HFFc6 (cell line): Measurements from ENCODE around the gene DIO1. TPM values are rescaled to one million over a fixed set of nuclear protein-coding genes. Genes with fewer than 3 reads are reported as not detected.
A peak's percentile ranks its signal among the peaks of the same experiment; 100 is the strongest.

Experiments used
- DNase-seq: peaks from one replicate; pipeline ENCODE4 v3.0.0-alpha.2; 2018
- H3K27ac Mint-ChIP-seq: 2 replicates; pipeline ENCODE4 v1.8.0; 2020; ENCODE audit warnings: mild to moderate bottlenecking, mixed read lengths
- H3K27me3 Mint-ChIP-seq: 2 replicates; pipeline ENCODE4 v1.8.0; 2021; ENCODE audit warnings: mild to moderate bottlenecking, moderate library complexity, mixed read lengths; ENCODE audit not compliant: insufficient read depth
- H3K36me3 Mint-ChIP-seq: 2 replicates; pipeline ENCODE4 v1.8.0; 2021; ENCODE audit warnings: low read depth, mixed read lengths
- H3K4me1 Mint-ChIP-seq: 2 replicates; pipeline ENCODE4 v1.8.0; 2020; ENCODE audit warnings: low read depth, mixed read lengths
- H3K4me3 Mint-ChIP-seq: 2 replicates; pipeline ENCODE4 v1.8.0; 2020; ENCODE audit warnings: mild to moderate bottlenecking, moderate library complexity, mixed read lengths
- H3K9me3 Mint-ChIP-seq: 2 replicates; pipeline ENCODE4 v1.8.0; 2020; ENCODE audit warnings: mild to moderate bottlenecking, mixed read lengths
- total RNA-seq, 6 experiments: library from RNA; stranded (reverse); fragmentation: NEBNext Ultra II Directional; extraction: Animal tissue kit (Norgen Biotek cat#: 25700); gene quantifications; 2 replicates in 1 of 6; 3 replicates in 5 of 6; pipeline ENCODE4 v1.2.3, GENCODE V29; 2021
- TF ChIP-seq, protein P1 (sequence below): fragments of 200-600 bp; sonication (generic); IDR thresholded peaks from 2 replicates; pipeline ENCODE4 v1.5.0; 2021; ENCODE audit warnings: antibody characterized with exemption, mild to moderate bottlenecking

Gene DIO1
- total RNA-seq, 6 experiments from 2014 or later, result not detected

DNA sequence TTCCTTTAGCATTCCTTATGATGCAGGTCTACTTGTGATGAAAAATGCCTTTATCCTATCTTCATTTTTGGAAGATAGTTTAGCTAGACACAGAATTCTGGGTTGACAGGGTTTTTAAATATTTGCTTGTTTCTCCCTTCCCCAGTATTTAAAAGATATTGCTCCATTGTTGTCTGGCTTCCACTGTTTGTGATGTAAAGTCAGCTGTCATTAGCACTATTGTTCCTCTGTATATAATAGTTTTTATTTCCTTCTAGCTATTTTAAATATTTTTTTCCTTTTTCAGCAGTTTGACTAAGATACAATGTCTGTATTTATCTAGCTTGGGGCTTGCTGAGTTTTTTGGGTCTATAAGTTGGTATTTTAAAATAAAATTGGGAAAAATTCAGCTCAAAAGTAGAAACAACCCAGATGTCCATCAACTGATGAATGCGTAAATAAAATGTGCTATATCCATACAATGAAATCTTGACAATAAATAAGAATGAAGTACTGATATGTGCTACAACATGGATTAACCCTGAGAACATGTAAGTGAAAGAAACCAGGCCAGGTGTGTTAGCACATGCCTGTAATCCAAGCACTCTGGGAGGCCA lies 40.3 kb downstream of the DIO1 start:
- H3K36me3 Mint-ChIP-seq, result peaks cover 54% of the 10 kb centered on the region

DNA sequence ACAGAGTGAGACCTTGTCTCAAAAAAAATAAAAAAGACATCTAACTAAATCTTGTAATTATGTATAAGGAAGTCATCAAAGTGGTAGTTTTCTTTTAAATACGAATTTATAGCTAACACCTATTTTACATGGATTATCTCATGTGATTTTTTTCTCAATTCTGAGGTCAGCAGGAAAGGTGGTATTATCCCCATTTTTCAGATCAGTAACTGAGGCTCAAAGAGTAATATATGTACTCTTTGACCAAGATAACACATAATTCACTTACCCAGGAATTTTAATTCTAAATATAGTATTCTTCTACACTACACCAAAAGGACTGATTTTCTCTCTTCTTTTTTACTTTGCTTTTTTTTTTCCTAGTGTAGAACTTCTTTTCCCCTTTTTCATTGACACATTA lies 42.4 kb downstream of the DIO1 start:
- peaks cover 54% of the 10 kb centered on the region for H3K36me3 Mint-ChIP-seq
- TF ChIP-seq, protein P1, sequence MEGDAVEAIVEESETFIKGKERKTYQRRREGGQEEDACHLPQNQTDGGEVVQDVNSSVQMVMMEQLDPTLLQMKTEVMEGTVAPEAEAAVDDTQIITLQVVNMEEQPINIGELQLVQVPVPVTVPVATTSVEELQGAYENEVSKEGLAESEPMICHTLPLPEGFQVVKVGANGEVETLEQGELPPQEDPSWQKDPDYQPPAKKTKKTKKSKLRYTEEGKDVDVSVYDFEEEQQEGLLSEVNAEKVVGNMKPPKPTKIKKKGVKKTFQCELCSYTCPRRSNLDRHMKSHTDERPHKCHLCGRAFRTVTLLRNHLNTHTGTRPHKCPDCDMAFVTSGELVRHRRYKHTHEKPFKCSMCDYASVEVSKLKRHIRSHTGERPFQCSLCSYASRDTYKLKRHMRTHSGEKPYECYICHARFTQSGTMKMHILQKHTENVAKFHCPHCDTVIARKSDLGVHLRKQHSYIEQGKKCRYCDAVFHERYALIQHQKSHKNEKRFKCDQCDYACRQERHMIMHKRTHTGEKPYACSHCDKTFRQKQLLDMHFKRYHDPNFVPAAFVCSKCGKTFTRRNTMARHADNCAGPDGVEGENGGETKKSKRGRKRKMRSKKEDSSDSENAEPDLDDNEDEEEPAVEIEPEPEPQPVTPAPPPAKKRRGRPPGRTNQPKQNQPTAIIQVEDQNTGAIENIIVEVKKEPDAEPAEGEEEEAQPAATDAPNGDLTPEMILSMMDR, result no peak
- no peak overlapping the region for H3K4me3 Mint-ChIP-seq
- no peak for DNase-seq
- no peaks in the 10 kb centered on the region; the same call in none of the 2 replicates for H3K27me3 Mint-ChIP-seq
- peaks cover 36% of the 10 kb centered on the region for H3K9me3 Mint-ChIP-seq
- no peak overlapping the region for H3K27ac Mint-ChIP-seq
- peaks cover 17% of the 10 kb centered on the region for H3K4me1 Mint-ChIP-seq

More for the DNA sequence above, 40.3 kb downstream of the DIO1 start:
- TF ChIP-seq, protein P1, result no peak
- H3K4me3 Mint-ChIP-seq, result no peak overlapping the region
- no peak for DNase-seq
- H3K4me1 Mint-ChIP-seq, result peaks cover 17% of the 10 kb centered on the region
- no peaks in the 10 kb centered on the region; the same call in none of the 2 replicates for H3K27me3 Mint-ChIP-seq
- H3K27ac Mint-ChIP-seq, result no peak overlapping the region
- peaks cover 36% of the 10 kb centered on the region for H3K9me3 Mint-ChIP-seq

DNA sequence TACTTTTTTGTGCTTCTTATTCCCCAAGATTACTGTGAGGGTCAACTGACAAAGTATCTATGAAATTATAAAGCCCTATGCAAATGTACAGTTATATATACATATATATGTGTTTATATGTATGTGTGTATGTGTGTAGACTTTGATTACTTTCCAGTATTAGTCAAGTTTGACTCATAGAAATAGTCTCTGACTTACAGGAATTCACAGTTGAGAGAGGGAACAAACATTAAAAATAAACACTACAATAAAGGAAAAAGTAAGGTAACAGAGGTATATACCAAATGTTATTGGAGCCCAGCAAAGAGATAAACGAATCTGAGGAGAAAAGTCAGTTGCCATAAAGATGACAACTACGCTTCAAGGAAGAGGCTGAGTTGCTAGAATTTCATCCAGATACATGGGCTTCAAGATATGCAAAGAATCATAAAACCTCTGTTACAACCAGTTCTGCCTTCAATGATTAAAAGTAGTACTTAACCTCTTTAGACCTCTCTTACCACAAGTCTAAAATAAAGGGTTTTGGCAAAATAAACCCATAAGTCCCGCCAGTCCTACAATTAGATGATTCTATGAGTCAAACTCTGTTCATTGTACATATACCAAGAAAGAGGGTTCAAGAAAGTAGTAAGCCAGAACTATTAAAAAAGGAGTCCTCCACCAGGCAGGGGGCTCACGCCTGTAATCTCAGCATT lies 44.3 kb downstream of the DIO1 start:
- Mint-ChIP-seq H3K9me3 (peaks cover 20% of the 10 kb centered on the region), H3K4me1 (peaks cover 27% of the 10 kb centered on the region), H3K27ac (peak overlapping the region; percentile 47), H3K36me3 (peaks cover 43% of the 10 kb centered on the region), H3K4me3 (peak overlapping the region; percentile 19), H3K27me3 (no peaks in the 10 kb centered on the region; the same call in 1 of the 2 replicates)
- TF ChIP-seq, protein P1, result no peak
- peak; percentile 54 for DNase-seq

DNA sequence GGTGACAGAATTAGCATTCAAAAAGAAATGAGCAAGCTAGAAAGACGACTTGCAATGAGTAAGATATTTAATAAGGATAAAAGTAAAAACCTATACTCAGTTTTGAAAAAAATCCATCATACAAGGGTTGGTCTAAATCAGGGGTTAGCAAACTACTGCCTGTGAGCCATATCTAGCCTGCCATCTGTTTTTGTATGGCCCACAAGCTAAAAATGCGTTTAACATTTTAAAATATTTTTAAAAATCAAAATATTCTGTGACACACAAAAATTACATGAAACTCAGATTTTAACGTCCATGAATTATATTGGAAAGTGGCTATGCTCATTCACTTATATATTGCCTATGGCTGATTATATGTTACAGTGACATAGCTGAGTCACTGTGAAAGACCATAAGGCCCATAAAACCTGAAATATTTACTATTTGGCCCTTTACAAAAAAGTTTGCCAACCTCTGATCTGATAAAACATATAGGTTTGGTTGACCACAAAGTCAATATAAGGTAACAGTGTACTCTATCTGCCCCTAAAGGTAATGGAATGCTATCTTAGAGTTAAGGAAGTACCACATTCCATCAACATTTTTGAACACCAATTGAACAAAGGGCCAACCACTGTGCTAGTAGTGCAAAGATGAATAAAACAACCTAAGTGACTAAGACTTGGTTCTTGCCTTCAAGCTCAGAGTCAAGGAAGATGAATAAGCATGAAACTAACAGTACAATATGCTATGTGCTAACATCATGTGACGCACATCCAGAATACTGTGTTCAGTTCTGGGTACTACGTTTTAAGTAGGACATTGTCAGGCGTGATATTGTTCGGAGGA lies 48.4 kb downstream of the DIO1 start:
- TF ChIP-seq, protein P1, result no peak
- DNase-seq, result no peak
- Mint-ChIP-seq H3K4me3 (no peak overlapping the region), H3K27ac (no peak overlapping the region), H3K4me1 (peaks cover 45% of the 10 kb centered on the region), H3K27me3 (no peaks in the 10 kb centered on the region; the same call in 1 of the 2 replicates), H3K9me3 (no peaks in the 10 kb centered on the region), H3K36me3 (peaks cover 16% of the 10 kb centered on the region)

DNA sequence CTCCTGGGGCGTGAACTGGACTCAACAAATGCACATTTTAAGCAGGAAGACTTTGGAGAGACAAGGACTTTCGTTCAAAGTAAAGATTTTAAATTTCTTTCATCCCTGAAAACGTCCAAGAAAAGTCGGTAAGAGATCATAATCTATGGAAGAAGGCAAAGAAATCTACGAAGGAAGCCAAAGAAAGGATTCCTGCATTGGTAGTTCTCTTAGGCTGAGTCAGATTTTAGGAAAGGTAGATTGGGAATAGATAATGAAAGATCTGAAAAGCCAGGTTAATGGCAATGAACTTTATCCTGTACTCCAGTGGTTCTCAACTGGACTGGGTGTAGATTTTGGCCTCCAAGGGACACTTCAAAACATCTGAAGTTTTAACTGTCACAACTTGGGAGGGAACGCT lies 49.1 kb downstream of the DIO1 start:
- no peak overlapping the region for H3K27ac Mint-ChIP-seq
- no peak overlapping the region for H3K4me3 Mint-ChIP-seq
- no peak for DNase-seq
- H3K9me3 Mint-ChIP-seq, result no peaks in the 10 kb centered on the region
- no peaks in the 10 kb centered on the region; the same call in 1 of the 2 replicates for H3K27me3 Mint-ChIP-seq
- peaks cover 11% of the 10 kb centered on the region for H3K36me3 Mint-ChIP-seq
- TF ChIP-seq, protein P1, result no peak
- peaks cover 45% of the 10 kb centered on the region for H3K4me1 Mint-ChIP-seq
